ENCODE measurements around the gene MUSTN1.

MUSTN1 gene

GRCh38 chr3:52783211-52783555, 51.6 kb downstream of the MUSTN1 start:
- no peak for DNase-seq

All from activated CD4-positive, alpha-beta T cell treated with anti-CD3 and anti-CD28 coated beads, Interleukin-10, Interleukin-2, amounts not matched to agents 100 ng/mL and 50 ng/mL, durations not matched to agents 16 hours and 8 hours (primary cell).